Upper lobe of left lung (tissue), 4 donors: Measurements from ENCODE around the gene MOSMO.

Experiments
- CTCF ChIP-seq, 6 experiments: fragments of 450-650 bp in 4 of 6; fragments of 200-600 bp in 2 of 6; sonication (generic) in 2 of 6; IDR thresholded peaks; one replicate each; pipeline ENCODE4 v1.5.1; 2016 to 2019; ENCODE audit warnings: antibody characterized with exemption in 6 of 6
- EP300 ChIP-seq, 4 donors: sonication (generic); formaldehyde crosslinking; IDR thresholded peaks; one replicate each; pipeline ENCODE4 v1.5.1; 2017; ENCODE audit warnings: antibody characterized with exemption in 4 of 4, control low read depth in 2 of 4
- POLR2A ChIP-seq, 4 donors: fragments of 450-650 bp; IDR thresholded peaks; one replicate each; pipeline ENCODE4 v1.5.1; 2016 to 2017; ENCODE audit warnings: antibody characterized with exemption in 4 of 4, mild to moderate bottlenecking in 2 of 4
- POLR2AphosphoS5 ChIP-seq, 2 donors: sonication (generic); formaldehyde crosslinking; IDR thresholded peaks; one replicate each; pipeline ENCODE4 v1.5.1; 2017; ENCODE audit warnings: antibody characterized with exemption in 2 of 2

GRCh38 chr16:22099256-22099975 lies 91.5 kb downstream of the MOSMO start:
- no peak for TF ChIP-seq CTCF (IDR thresholded peaks at IDR 0.05)
- TF ChIP-seq POLR2A (IDR thresholded peaks at IDR 0.05): no peak
- TF ChIP-seq EP300 (IDR thresholded peaks at IDR 0.05): no peak
- no peak for TF ChIP-seq POLR2AphosphoS5 (IDR thresholded peaks at IDR 0.05)
